CD14-positive monocyte (primary cell): ENCODE measurements around the gene WSB1. TPM values are rescaled to one million over a fixed set of nuclear protein-coding genes. Genes with fewer than 3 reads are reported as not detected.

Experiments used
- DNase-seq, 3 donors: peaks; one replicate each; pipeline ENCODE4 v3.0.0-alpha.2; 2011 to 2022
- H2AFZ ChIP-seq: 2 replicates; pipeline ENCODE4 v1.6.0; 2012; ENCODE audit warnings: mild to moderate bottlenecking, low read depth, low read length, inconsistent platforms; ENCODE audit not compliant: insufficient read depth, poor library complexity, severe bottlenecking
- H3K27ac ChIP-seq, 2 donors: 1 replicate in 1 of 2; 2 replicates in 1 of 2; pipeline ENCODE4 v1.5.1; 2012 to 2013; ENCODE audit warnings: low read length in 2 of 2, control low read depth in 1 of 2, inconsistent platforms in 1 of 2, low read depth in 1 of 2, mild to moderate bottlenecking in 1 of 2
- H3K27me3 ChIP-seq, 2 donors: one replicate each; pipeline versions ENCODE4 v1.6.0 to v1.6.1; 2011 to 2013; ENCODE audit warnings: low read length in 2 of 2; ENCODE audit not compliant: control insufficient read depth in 2 of 2, insufficient read depth in 2 of 2
- H3K36me3 ChIP-seq, 2 donors: replicated peaks in 1 of 2; 1 replicate in 1 of 2; 2 replicates in 1 of 2; pipeline versions ENCODE4 v1.5.1 to v1.6.1; 2012 to 2013; ENCODE audit warnings: low read length in 2 of 2, control low read depth in 1 of 2, inconsistent platforms in 1 of 2, mild to moderate bottlenecking in 1 of 2; ENCODE audit not compliant: insufficient read depth in 2 of 2, control insufficient read depth in 1 of 2
- H3K4me1 ChIP-seq, 2 donors: 1 replicate in 1 of 2; 2 replicates in 1 of 2; pipeline versions ENCODE4 v1.5.1 to v1.6.1; 2012 to 2013; ENCODE audit warnings: low read length in 2 of 2, control low read depth in 1 of 2, inconsistent platforms in 1 of 2, mild to moderate bottlenecking in 1 of 2, moderate library complexity in 1 of 2; ENCODE audit not compliant: insufficient read depth in 2 of 2, control insufficient read depth in 1 of 2
- H3K4me2 ChIP-seq: replicated peaks from 2 replicates; pipeline ENCODE3; 2012; ENCODE audit warnings: low read length, moderate library complexity, mild to moderate bottlenecking; ENCODE audit not compliant: poor library complexity, severe bottlenecking; ENCODE audit errors: extremely low read depth
- H3K4me3 ChIP-seq, 3 experiments: fragments of 200-600 bp in 1 of 3; sonication (generic) in 1 of 3; replicated peaks in 1 of 3; 1 replicate in 2 of 3; 2 replicates in 1 of 3; pipeline ENCODE4 v1.5.1; 2011 to 2013; ENCODE audit warnings: low read length in 3 of 3, mild to moderate bottlenecking in 3 of 3, control low read depth in 2 of 3, low read depth in 2 of 3, inconsistent platforms in 1 of 3, moderate library complexity in 1 of 3
- H3K79me2 ChIP-seq: 2 replicates; pipeline ENCODE4 v1.6.0; 2012; ENCODE audit warnings: mild to moderate bottlenecking, control low read depth, inconsistent platforms, low read length, moderate library complexity; ENCODE audit not compliant: insufficient read depth
- H3K9ac ChIP-seq: 2 replicates; pipeline ENCODE4 v1.6.0; 2017; ENCODE audit warnings: low read length, mild to moderate bottlenecking; ENCODE audit not compliant: insufficient read depth, poor library complexity, severe bottlenecking
- H3K9me3 ChIP-seq, 2 donors: replicated peaks in 1 of 2; 1 replicate in 1 of 2; 2 replicates in 1 of 2; pipeline versions ENCODE4 v1.5.1 to v1.6.1; 2012 to 2013; ENCODE audit warnings: low read length in 2 of 2, control low read depth in 1 of 2; ENCODE audit not compliant: control insufficient read depth in 1 of 2, insufficient read depth in 1 of 2
- H4K20me1 ChIP-seq: 2 replicates; pipeline ENCODE4 v1.6.0; 2012; ENCODE audit warnings: mild to moderate bottlenecking, low read length, control low read depth, moderate library complexity; ENCODE audit not compliant: insufficient read depth
- H3K27ac Mint-ChIP-seq, 7 donors: one replicate each; pipeline ENCODE4 v1.8.0; 2020; ENCODE audit warnings: mild to moderate bottlenecking in 7 of 7, mixed read lengths in 7 of 7, moderate library complexity in 6 of 7, inconsistent platforms in 2 of 7
- H3K27me3 Mint-ChIP-seq, 3 donors: one replicate each; pipeline ENCODE4 v1.8.0; 2021 to 2022; ENCODE audit warnings: low read depth in 3 of 3, mild to moderate bottlenecking in 3 of 3, mixed read lengths in 3 of 3, moderate library complexity in 3 of 3, inconsistent platforms in 1 of 3
- H3K36me3 Mint-ChIP-seq, 2 donors: one replicate each; pipeline ENCODE4 v1.8.0; 2020; ENCODE audit warnings: mixed read lengths in 2 of 2, inconsistent platforms in 1 of 2, mild to moderate bottlenecking in 1 of 2
- H3K4me1 Mint-ChIP-seq: one replicate; pipeline ENCODE4 v1.8.0; 2020; ENCODE audit warnings: mild to moderate bottlenecking, mixed read lengths
- H3K4me3 Mint-ChIP-seq, 2 donors: one replicate each; pipeline ENCODE4 v1.8.0; 2020; ENCODE audit warnings: mild to moderate bottlenecking in 2 of 2, mixed read lengths in 2 of 2, moderate library complexity in 1 of 2
- H3K9me3 Mint-ChIP-seq, 7 donors: one replicate each; pipeline ENCODE4 v1.8.0; 2020 to 2022; ENCODE audit warnings: mixed read lengths in 7 of 7, mild to moderate bottlenecking in 6 of 7, moderate library complexity in 6 of 7, inconsistent platforms in 2 of 7
- CTCF ChIP-seq: fragments of 200-600 bp; IDR thresholded peaks from one replicate; pipeline ENCODE4 v1.8.0; 2022; ENCODE audit warnings: antibody characterized with exemption, mild to moderate bottlenecking
- WGBS: methylation state at CpG from one replicate; pipeline ENCODE4 v1.1.5; 2013; ENCODE audit warnings: missing lambda C conversion rate; ENCODE audit not compliant: insufficient coverage; 5-methylcytosine and 5-hydroxymethylcytosine counted together
- intact Hi-C, 2 donors: fragments of 100-400 bp; cut with micrococcal nuclease; formaldehyde crosslinking; loops; one replicate each; pipeline versions ENCODE4 v1.15.0 to v1.15.1; 2023
- polyA plus RNA-seq, 3 donors: library from polyadenylated mRNA; depleted of rRNA in 1 of 3; unstranded in 2 of 3; stranded (reverse) in 1 of 3; fragments of 300-500 nt in 2 of 3; fragments of >200 nt in 1 of 3; fragmentation: Illumina TruSeq in 2 of 3; gene quantifications; 1 replicate in 2 of 3; 2 replicates in 1 of 3; pipeline ENCODE4 v1.2.3, GENCODE V29; 2012 to 2021

Gene WSB1
- polyA plus RNA-seq, 3 donors, result 220 to 368 (median 296) TPM

GRCh38 chr17:27349540-27350021, 55.7 kb downstream of the WSB1 start:
- H3K4me1 ChIP-seq, result peaks cover 29 to 43% of the 10 kb centered on the region in 2 donors
- TF ChIP-seq CTCF, result no peak
- H3K79me2 ChIP-seq, result peaks cover 4% of the 10 kb centered on the region
- H3K27me3 ChIP-seq, result no peaks in the 10 kb centered on the region
- Mint-ChIP-seq H3K27me3 (no peaks in the 10 kb centered on the region), H3K36me3 (no peaks in the 10 kb centered on the region), H3K4me1 (peaks cover 39% of the 10 kb centered on the region), H3K4me3 (peak overlapping the region; percentile 12 to 30), H3K27ac (no peak overlapping the region), H3K9me3 (no peaks in the 10 kb centered on the region)
- no peaks in the 10 kb centered on the region for H3K9me3 ChIP-seq
- no peaks in the 10 kb centered on the region for H3K36me3 ChIP-seq
- H2AFZ ChIP-seq, result peak overlapping the region; percentile 83
- H4K20me1 ChIP-seq, result no peaks in the 10 kb centered on the region
- peak overlapping the region; percentile 67 for H3K9ac ChIP-seq
- H3K4me3 ChIP-seq, result peak overlapping the region in 1 of 3 experiments; percentile 75
- 78% methylated on average over 33 of the region's 34 CpGs for WGBS
- intact Hi-C loops, result loop anchor here in 1 of 2 donors (5.0 to 10.0 kb wide), 2 partner anchors 112 to 695 kb away; partner anchors contain the start of gene NLK
- peak overlapping the region in 1 of 2 donors; percentile 78 for H3K27ac ChIP-seq
- peak overlapping the region; percentile 80 for H3K4me2 ChIP-seq
- DNase-seq, result peak in 1 of 3 donors; percentile 18

- Histone ChIP-seq H3K4me2 (no peak overlapping the region), H3K4me3 (no peak overlapping the region), H3K27ac (no peak overlapping the region), H3K79me2 (peaks cover 4% of the 10 kb centered on the region), H3K9me3 (no peaks in the 10 kb centered on the region), H4K20me1 (no peaks in the 10 kb centered on the region), H3K4me1 (peaks cover 30 to 43% of the 10 kb centered on the region in 2 donors), H3K27me3 (no peaks in the 10 kb centered on the region), H3K9ac (no peak overlapping the region), H2AFZ (no peak overlapping the region), H3K36me3 (no peaks in the 10 kb centered on the region)
- Mint-ChIP-seq H3K27ac (peak overlapping the region in 1 of 7 donors; percentile 85), H3K4me1 (peaks cover 39% of the 10 kb centered on the region), H3K36me3 (no peaks in the 10 kb centered on the region), H3K4me3 (no peak overlapping the region), H3K9me3 (peaks cover 0 to 2% (median 0%) of the 10 kb centered on the region in 7 donors), H3K27me3 (no peaks in the 10 kb centered on the region)
- TF ChIP-seq CTCF, result no peak
- intact Hi-C loops, result loop anchor here in 1 of 2 donors (2.0 to 5.0 kb wide), 2 partner anchors 114 to 249 kb away; no protein-coding TSS in a partner anchor
- no CpG with 5 or more reads among the region's 2 CpGs for WGBS
- no peak for DNase-seq
Measured at GRCh38 chr17:27351759-27352158, 57.8 kb downstream of the WSB1 start.
